H1 (cell line): ENCODE data around the gene TEX101. TPM values are rescaled to one million over a fixed set of nuclear protein-coding genes. Genes with fewer than 3 reads are reported as not detected.

Source experiments
- CTCF ChIA-PET: fragments of 300-600 bp; sonication (Branson Sonifier 250); formaldehyde crosslinking; loops from one replicate; lab custom pipeline; 2021; ENCODE audit not compliant: partially characterized antibody; lab: Charles Lee
- POLR2A ChIA-PET: fragments of 300-600 bp; sonication (Branson Sonifier 250); formaldehyde crosslinking; loops from one replicate; lab custom pipeline; 2021; ENCODE audit warnings: inconsistent platforms; ENCODE audit not compliant: partially characterized antibody; lab: Charles Lee
- DNase-seq, 2 experiments: peaks; one replicate each; pipeline versions ENCODE4 v3.0.0 to v3.0.0-alpha.2; 2010 to 2022; ENCODE audit warnings: low spot score in 2 of 2, low read depth in 1 of 2, mixed read lengths in 1 of 2
- FAIRE-seq: peaks from 2 replicates; lab custom pipeline; 2011; peaks lifted over from hg19 to GRCh38; lab: Jason Lieb, UNC
- H2AFZ ChIP-seq: 2 replicates; pipeline ENCODE4 v1.8.1; 2012; ENCODE audit warnings: low read length, inconsistent platforms
- H2AK5ac ChIP-seq: 2 replicates; pipeline ENCODE4 v1.6.1; 2013; ENCODE audit warnings: low read depth, low read length
- H2BK120ac ChIP-seq: replicated peaks from 2 replicates; pipeline ENCODE3; 2013; ENCODE audit warnings: low read depth, low read length, inconsistent platforms
- H2BK12ac ChIP-seq: 2 replicates; pipeline ENCODE4 v1.6.1; 2013; ENCODE audit warnings: low read depth, low read length
- H2BK15ac ChIP-seq: 2 replicates; pipeline ENCODE4 v1.6.1; 2013; ENCODE audit warnings: low read length
- H2BK20ac ChIP-seq: 2 replicates; pipeline ENCODE4 v1.6.1; 2013; ENCODE audit warnings: low read length
- H2BK5ac ChIP-seq: 2 replicates; pipeline ENCODE4 v1.6.1; 2013; ENCODE audit warnings: low read depth, low read length
- H3K14ac ChIP-seq: 2 replicates; pipeline ENCODE4 v1.6.1; 2013; ENCODE audit warnings: inconsistent platforms; ENCODE audit not compliant: insufficient read length
- H3K18ac ChIP-seq: 2 replicates; pipeline ENCODE4 v1.6.1; 2013; ENCODE audit warnings: low read length; ENCODE audit errors: extremely low read depth
- H3K23ac ChIP-seq: 2 replicates; pipeline ENCODE4 v1.6.1; 2013; ENCODE audit warnings: inconsistent platforms; ENCODE audit not compliant: insufficient read length
- H3K23me2 ChIP-seq: 2 replicates; pipeline ENCODE4 v1.6.1; 2013; ENCODE audit warnings: low read depth, low read length
- H3K27ac ChIP-seq: 2 replicates; pipeline ENCODE4 v1.6.1; 2011; ENCODE audit warnings: low read depth, low read length, inconsistent platforms
- H3K27me3 ChIP-seq, 4 experiments: replicated peaks in 1 of 4; 1 replicate in 1 of 4; 2 replicates in 3 of 4; pipeline versions ENCODE4 v1.6.1 to v1.8.1; 2011 to 2013; ENCODE audit warnings: low read length in 3 of 4, mild to moderate bottlenecking in 3 of 4, inconsistent platforms in 2 of 4, mixed read lengths in 2 of 4, moderate library complexity in 1 of 4; ENCODE audit not compliant: control insufficient read depth in 3 of 4, insufficient read depth in 3 of 4; ENCODE audit errors: extremely low read depth in 1 of 4
- H3K36me3 ChIP-seq, 4 experiments: 2 replicates each; pipeline versions ENCODE4 v1.6.1 to v1.8.1; 2011 to 2013; ENCODE audit warnings: mild to moderate bottlenecking in 4 of 4, low read length in 3 of 4, moderate library complexity in 2 of 4, control low read depth in 1 of 4, inconsistent platforms in 1 of 4; ENCODE audit not compliant: insufficient read depth in 4 of 4, control insufficient read depth in 2 of 4
- H3K4ac ChIP-seq: replicated peaks from 2 replicates; pipeline ENCODE3; 2013; ENCODE audit warnings: low read length, low read depth, mixed read lengths, inconsistent platforms; ENCODE audit not compliant: insufficient read length
- H3K4me1 ChIP-seq, 4 experiments: replicated peaks in 1 of 4; 1 replicate in 1 of 4; 2 replicates in 3 of 4; pipeline versions ENCODE4 v1.6.1 to v1.8.1; 2011 to 2013; ENCODE audit warnings: low read length in 3 of 4, inconsistent platforms in 2 of 4, mixed read lengths in 1 of 4; ENCODE audit not compliant: insufficient read depth in 4 of 4, control insufficient read depth in 3 of 4
- H3K4me2 ChIP-seq, 2 experiments: 2 replicates each; pipeline versions ENCODE4 v1.6.1 to v1.8.1; 2011 to 2013; ENCODE audit warnings: low read depth in 2 of 2, low read length in 2 of 2, control low read depth in 1 of 2, inconsistent platforms in 1 of 2, mild to moderate bottlenecking in 1 of 2; ENCODE audit not compliant: insufficient read depth in 1 of 2
- H3K4me3 ChIP-seq, 4 experiments: fragments of 200-600, 300-600 bp in 1 of 4; sonication (generic), shearing (Covaris generic), sonication (Bioruptor Twin) in 1 of 4; 2 replicates each; pipeline versions ENCODE4 v1.5.1 to v1.8.1; 2011 to 2016; ENCODE audit warnings: low read length in 4 of 4, low read depth in 3 of 4, control low read depth in 2 of 4, inconsistent platforms in 2 of 4, mild to moderate bottlenecking in 2 of 4, mixed read lengths in 1 of 4, moderate library complexity in 1 of 4; ENCODE audit not compliant: insufficient read depth in 2 of 4; ENCODE audit errors: extremely low read depth in 1 of 4
- H3K56ac ChIP-seq: replicated peaks from 2 replicates; pipeline ENCODE3; 2013; ENCODE audit warnings: low read depth, mild to moderate bottlenecking, mixed read lengths, low read length, inconsistent platforms; ENCODE audit not compliant: insufficient read length
- H3K79me1 ChIP-seq: 2 replicates; pipeline ENCODE4 v1.6.1; 2013; ENCODE audit warnings: low read depth, low read length, control low read depth
- H3K79me2 ChIP-seq, 2 experiments: 2 replicates each; pipeline versions ENCODE4 v1.6.1 to v1.8.1; 2012 to 2013; ENCODE audit warnings: low read length in 2 of 2, mild to moderate bottlenecking in 2 of 2, inconsistent platforms in 1 of 2; ENCODE audit not compliant: insufficient read depth in 2 of 2, control insufficient read depth in 1 of 2
- H3K9ac ChIP-seq, 4 experiments: replicated peaks in 1 of 4; 1 replicate in 1 of 4; 2 replicates in 3 of 4; pipeline versions ENCODE4 v1.6.1 to v1.8.1; 2011 to 2013; ENCODE audit warnings: low read depth in 3 of 4, low read length in 3 of 4, control low read depth in 2 of 4, mild to moderate bottlenecking in 2 of 4, moderate library complexity in 2 of 4, inconsistent platforms in 1 of 4; ENCODE audit errors: extremely low read depth in 1 of 4
- H3K9me3 ChIP-seq, 2 experiments: 2 replicates each; pipeline versions ENCODE4 v1.6.1 to v1.8.1; 2012 to 2013; ENCODE audit warnings: mild to moderate bottlenecking in 2 of 2, moderate library complexity in 2 of 2, control low read depth in 1 of 2, inconsistent platforms in 1 of 2, low read depth in 1 of 2, low read length in 1 of 2, mixed read lengths in 1 of 2; ENCODE audit not compliant: insufficient read depth in 2 of 2
- H4K20me1 ChIP-seq, 2 experiments: replicated peaks in 1 of 2; 2 replicates each; pipeline versions ENCODE3 to v1.8.1; 2011 to 2013; ENCODE audit warnings: inconsistent platforms in 2 of 2, low read length in 2 of 2, mild to moderate bottlenecking in 1 of 2; ENCODE audit not compliant: insufficient read depth in 2 of 2, control insufficient read depth in 1 of 2
- H4K5ac ChIP-seq: 2 replicates; pipeline ENCODE4 v1.6.1; 2013; ENCODE audit warnings: low read length, low read depth, mixed read lengths, inconsistent platforms; ENCODE audit not compliant: insufficient read length
- H4K8ac ChIP-seq: 2 replicates; pipeline ENCODE4 v1.8.0; 2013; ENCODE audit warnings: mild to moderate bottlenecking, moderate library complexity, low read length, inconsistent platforms; ENCODE audit not compliant: insufficient read depth; ENCODE audit errors: extremely low read depth
- H4K91ac ChIP-seq: replicated peaks from 2 replicates; pipeline ENCODE3; 2013; ENCODE audit warnings: low read length, mixed read lengths, inconsistent platforms; ENCODE audit not compliant: insufficient read length
- BACH1 ChIP-seq: IDR thresholded peaks from 2 replicates; pipeline ENCODE4 v1.6.1; 2012; ENCODE audit warnings: low read length, improper control_type of control experiment
- CREB1 ChIP-seq: IDR thresholded peaks from 2 replicates; pipeline ENCODE4 v1.6.1; 2012; ENCODE audit warnings: inconsistent platforms
- CTCF ChIP-seq, 3 experiments: IDR thresholded peaks; 1 replicate in 2 of 3; 2 replicates in 1 of 3; pipeline versions ENCODE4 v1.5.1 to v1.6.1; 2011; ENCODE audit warnings: low read length in 3 of 3, mild to moderate bottlenecking in 3 of 3, inconsistent platforms in 2 of 3, low read depth in 1 of 3, moderate library complexity in 1 of 3; ENCODE audit not compliant: insufficient read depth in 1 of 3; ENCODE audit errors: control extremely low read depth in 1 of 3
- EGR1 ChIP-seq: IDR thresholded peaks from 2 replicates; pipeline ENCODE4 v1.6.1; 2011; ENCODE audit warnings: low read depth, low read length, borderline replicate concordance
- KDM1A ChIP-seq: fragments of 200-600, 300-600 bp; sonication (generic); IDR thresholded peaks from 2 replicates; pipeline ENCODE4 v1.7.1; 2016; ENCODE audit warnings: mild to moderate bottlenecking, low read length, borderline replicate concordance
- PHF8 ChIP-seq: fragments of 200-600 bp; sonication (generic); conservative IDR thresholded peaks from 2 replicates; pipeline ENCODE4 v1.7.1; 2012; ENCODE audit warnings: low read depth, mild to moderate bottlenecking, inconsistent platforms, low read length, moderate library complexity
- RFX5 ChIP-seq: IDR thresholded peaks from 2 replicates; pipeline ENCODE4 v1.6.1; 2011; ENCODE audit warnings: low read depth, low read length, improper control_type of control experiment, borderline replicate concordance
- RNF2 ChIP-seq: fragments of 200-900, 300-1000 bp; sonication (generic); IDR thresholded peaks from 2 replicates; pipeline ENCODE4 v1.7.1; 2016; ENCODE audit warnings: borderline replicate concordance, low read depth, mild to moderate bottlenecking, antibody characterized with exemption, low read length; ENCODE audit not compliant: poor library complexity, severe bottlenecking; ENCODE audit errors: missing control alignments
- SIRT6 ChIP-seq: IDR thresholded peaks from one replicate; pipeline ENCODE4 v1.7.1; 2012; ENCODE audit warnings: low read length, inconsistent platforms
- TAF7 ChIP-seq: optimal IDR thresholded peaks from 2 replicates; pipeline ENCODE3; 2011; ENCODE audit warnings: low read depth, mild to moderate bottlenecking, inconsistent platforms, low read length, moderate library complexity, borderline replicate concordance
- TBP ChIP-seq: IDR thresholded peaks from 2 replicates; pipeline ENCODE4 v1.6.1; 2011; ENCODE audit warnings: low read depth, low read length, improper control_type of control experiment
- TEAD4 ChIP-seq: IDR thresholded peaks from 2 replicates; pipeline ENCODE4 v1.6.1; 2012; ENCODE audit warnings: low read depth, low read length, inconsistent platforms, mixed read lengths
- WGBS, 2 experiments: shearing (Covaris generic) in 1 of 2; methylation state at CpG; one replicate each; pipeline versions ENCODE4 v1.1.6 to v1.1.7; 2013 to 2015; ENCODE audit warnings: low lambda C conversion rate in 2 of 2, mixed read lengths in 2 of 2, inconsistent platforms in 1 of 2, low coverage in 1 of 2, missing lambda C conversion rate in 1 of 2; ENCODE audit not compliant: insufficient replicate concordance in 2 of 2, insufficient coverage in 1 of 2, insufficient read length in 1 of 2; ENCODE audit errors: extremely low coverage in 1 of 2, missing lambda C conversion rate in 1 of 2; 5-methylcytosine and 5-hydroxymethylcytosine counted together
- polyA plus RNA-seq, 7 experiments: library from polyadenylated mRNA; depleted of rRNA in 3 of 7; stranded (reverse) in 5 of 7; unstranded in 2 of 7; fragments of >200 nt in 5 of 7; fragments of 200-250 nt in 2 of 7; gene quantifications; 1 replicate in 5 of 7; 2 replicates in 1 of 7; 4 replicates in 1 of 7; pipeline versions ENCODE4 v1.2.1 to v1.2.3, GENCODE V29; 2011 to 2013; ENCODE audit warnings: missing spikeins in 2 of 7, mixed read lengths in 2 of 7
- total RNA-seq: library from RNA; stranded (reverse); fragmentation: NEBNext Ultra II Directional; extraction: Animal tissue kit (Norgen Biotek cat#: 25700); gene quantifications from 2 replicates; pipeline ENCODE4 v1.2.1, GENCODE V29; 2021

Gene TEX101
- total and polyA plus RNA-seq, 2 of the 8 experiments (the other 6 are each of a cell fraction or from before 2014, with no cell fraction given) = 0.12 TPM; not detected in 1

GRCh38 chr19:43435775-43436174 is 21.1 kb downstream of the TEX101 start:
- H3K4me1 ChIP-seq = no peaks in the 10 kb centered on the region
- H3K79me2 ChIP-seq = no peaks in the 10 kb centered on the region
- H2BK20ac ChIP-seq = no peak overlapping the region
- ChIA-PET POLR2A (interaction anchor here (0.6 kb wide), 1 partner anchor 15 kb away, joined by 3 read pairs; no protein-coding TSS in a partner anchor), CTCF (interaction anchor here (0.9 to 1.4 kb wide), 4 partner anchors 11 to 130 kb away, joined by 3 to 5 read pairs (median 3); no protein-coding TSS in a partner anchor)
- FAIRE-seq (no peak), DNase-seq (no peak)
- H3K23me2 ChIP-seq = no peaks in the 10 kb centered on the region
- no peaks in the 10 kb centered on the region for H3K9me3 ChIP-seq
- no peak overlapping the region for H2BK12ac ChIP-seq
- no peak overlapping the region for H3K23ac ChIP-seq
- H3K36me3 ChIP-seq = no peaks in the 10 kb centered on the region
- no peaks in the 10 kb centered on the region for H4K20me1 ChIP-seq
- H3K4ac ChIP-seq = no peak overlapping the region
- H2AK5ac ChIP-seq = no peak overlapping the region
- 89% methylated on average over 3 of the region's 3 CpGs; no CpG with 5 or more reads in 1 of the 2 experiments for WGBS, 2 experiments
- no peaks in the 10 kb centered on the region for H3K27me3 ChIP-seq
- H4K91ac ChIP-seq = no peak overlapping the region
- no peak overlapping the region for H3K14ac ChIP-seq
- no peak overlapping the region for H3K18ac ChIP-seq
- H3K27ac ChIP-seq = no peak overlapping the region
- no peak overlapping the region for H4K8ac ChIP-seq
- no peak overlapping the region for H2AFZ ChIP-seq
- no peak overlapping the region for H3K4me3 ChIP-seq
- H4K5ac ChIP-seq = no peak overlapping the region
- H3K9ac ChIP-seq = no peak overlapping the region
- no peak overlapping the region for H3K4me2 ChIP-seq
- H2BK15ac ChIP-seq = no peak overlapping the region
- H3K56ac ChIP-seq = no peak overlapping the region
- H3K79me1 ChIP-seq = no peaks in the 10 kb centered on the region
- H2BK5ac ChIP-seq = no peak overlapping the region
- TF ChIP-seq SIRT6 = no peak
- no peak for TF ChIP-seq BACH1
- no peak for TF ChIP-seq TBP
- no peak for TF ChIP-seq KDM1A
- TF ChIP-seq TAF7 = no peak
- no peak for TF ChIP-seq PHF8
- no peak for TF ChIP-seq CTCF (IDR thresholded peaks at IDR 0.05; ENCODE audit: control extremely low read depth in 1 of 3, insufficient read depth in 1 of 3, low read depth in 1 of 3, low read length in 3 of 3)
- TF ChIP-seq CREB1 = no peak
- TF ChIP-seq TEAD4 = no peak
- no peak for TF ChIP-seq EGR1
- TF ChIP-seq RFX5 = no peak
- TF ChIP-seq RNF2 = no peak
- TF ChIP-seq, all 59 proteins: peak for 0
- no peak overlapping the region for H2BK120ac ChIP-seq
